A549 (cell line): Measurements from ENCODE around the gene RUNX1.

Source experiments
- POLR2A ChIP-seq: IDR thresholded peaks from 2 replicates; pipeline ENCODE4 v1.6.1; 2012; ENCODE audit warnings: mild to moderate bottlenecking, low read length
- TF ChIP-seq, protein P1 (sequence below): fragments of >200 bp; sonication (Bioruptor Twin); formaldehyde crosslinking; IDR thresholded peaks from 3 replicates; pipeline ENCODE4 v1.5.1; 2016

DNA sequence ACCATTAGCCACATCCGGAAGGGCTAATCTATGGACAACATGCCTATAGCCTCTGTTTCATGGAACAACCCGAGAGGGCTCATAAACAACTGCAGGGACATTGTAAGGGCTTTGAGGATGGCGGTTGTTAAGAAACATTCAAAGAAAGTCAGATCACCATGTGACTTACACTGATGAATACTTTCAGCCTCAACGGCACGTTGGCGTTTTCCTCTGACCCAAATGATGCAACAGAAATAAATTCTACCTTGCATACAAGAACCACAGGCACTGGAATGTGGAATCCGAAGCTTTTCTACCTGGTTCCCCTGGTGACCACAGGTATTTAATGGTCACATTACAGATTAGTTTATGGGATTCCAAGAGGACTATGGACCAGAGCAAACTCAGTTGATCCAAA, 273.3 kb downstream of the RUNX1 start:
- TF ChIP-seq, protein P1, sequence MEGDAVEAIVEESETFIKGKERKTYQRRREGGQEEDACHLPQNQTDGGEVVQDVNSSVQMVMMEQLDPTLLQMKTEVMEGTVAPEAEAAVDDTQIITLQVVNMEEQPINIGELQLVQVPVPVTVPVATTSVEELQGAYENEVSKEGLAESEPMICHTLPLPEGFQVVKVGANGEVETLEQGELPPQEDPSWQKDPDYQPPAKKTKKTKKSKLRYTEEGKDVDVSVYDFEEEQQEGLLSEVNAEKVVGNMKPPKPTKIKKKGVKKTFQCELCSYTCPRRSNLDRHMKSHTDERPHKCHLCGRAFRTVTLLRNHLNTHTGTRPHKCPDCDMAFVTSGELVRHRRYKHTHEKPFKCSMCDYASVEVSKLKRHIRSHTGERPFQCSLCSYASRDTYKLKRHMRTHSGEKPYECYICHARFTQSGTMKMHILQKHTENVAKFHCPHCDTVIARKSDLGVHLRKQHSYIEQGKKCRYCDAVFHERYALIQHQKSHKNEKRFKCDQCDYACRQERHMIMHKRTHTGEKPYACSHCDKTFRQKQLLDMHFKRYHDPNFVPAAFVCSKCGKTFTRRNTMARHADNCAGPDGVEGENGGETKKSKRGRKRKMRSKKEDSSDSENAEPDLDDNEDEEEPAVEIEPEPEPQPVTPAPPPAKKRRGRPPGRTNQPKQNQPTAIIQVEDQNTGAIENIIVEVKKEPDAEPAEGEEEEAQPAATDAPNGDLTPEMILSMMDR, result no peak
- TF ChIP-seq POLR2A, result no peak
